ENCODE data around the gene DDIT4. TPM values are rescaled to one million over a fixed set of nuclear protein-coding genes. Genes with fewer than 3 reads are reported as not detected.

The DDIT4 gene
- total and polyA plus RNA-seq, 9 of the 15 experiments (the other 6 are each of a cell fraction or from before 2014, with no cell fraction given): 8.2 to 675 (median 159) TPM

DNA sequence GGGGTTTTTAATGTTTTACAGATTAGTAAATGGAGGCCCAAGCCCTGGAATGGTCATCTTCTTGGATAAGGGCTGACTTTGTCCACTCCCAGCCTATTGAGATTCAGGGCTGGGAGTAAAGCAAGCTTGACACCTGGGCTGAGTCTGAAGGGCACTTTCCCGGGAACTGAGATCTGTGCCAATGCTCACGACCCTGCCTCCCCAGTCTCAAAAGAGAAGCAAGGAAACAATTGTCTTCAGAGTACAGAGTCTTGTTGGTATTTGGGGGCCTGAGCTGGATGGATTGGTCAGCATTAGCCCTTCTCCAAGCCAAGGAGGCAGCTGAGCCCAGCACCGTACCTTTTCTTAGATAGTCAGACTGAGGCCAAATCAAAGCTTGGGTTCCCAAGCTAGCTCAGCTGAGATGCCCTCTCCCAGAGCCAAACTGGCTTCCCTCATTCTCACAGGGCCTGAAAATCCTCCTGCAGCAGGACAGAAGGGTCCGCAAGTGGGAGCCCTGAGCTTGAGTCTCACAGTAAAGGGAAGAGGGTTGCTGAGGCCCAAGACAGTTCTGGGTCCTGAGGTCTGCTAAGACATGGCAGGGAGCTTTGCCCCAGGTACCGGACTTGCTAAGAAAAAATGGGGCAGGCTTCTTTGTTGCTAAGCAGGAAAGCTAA lies 3.7 kb downstream of the DDIT4 start (continued):
- peak; percentile 67 for TF ChIP-seq RBFOX2 (IDR thresholded peaks at IDR 0.05; ENCODE audit: low read depth, low read length)
- 0 out of 2 replicates have a peak, but pooled peaks have one; percentile 0 for TF ChIP-seq JUNB (CRISPR knock-in tag; conservative IDR thresholded peaks at IDR 0.05)
- TF ChIP-seq MYNN (IDR thresholded peaks at IDR 0.05): no peak
- TF ChIP-seq MYNN (CRISPR knock-in tag; IDR thresholded peaks at IDR 0.05): no peak
- no peak for TF ChIP-seq ZNF224 (CRISPR knock-in tag; IDR thresholded peaks at IDR 0.05)
- TF ChIP-seq MTA3 (IDR thresholded peaks at IDR 0.05; ENCODE audit: borderline replicate concordance): no peak
- TF ChIP-seq RHOXF2B (CRISPR knock-in tag; conservative IDR thresholded peaks at IDR 0.05): 0 out of 2 replicates have a peak, but pooled peaks have one; percentile 53
- TF ChIP-seq ZNF175 (CRISPR knock-in tag; IDR thresholded peaks at IDR 0.05; ENCODE audit: low read depth): peak; percentile 74; the same call in 1 of the 2 replicates
- peak; percentile 12 for TF ChIP-seq FIP1L1 (IDR thresholded peaks at IDR 0.05; ENCODE audit: low read depth, low read length, poor library complexity, severe bottlenecking)

GRCh38 chr10:72277996-72278667 lies 4.4 kb downstream of the DDIT4 start:
- Histone ChIP-seq H3K36me3 (ENCODE audit: control insufficient read depth, insufficient read depth, low read length) (peaks cover 25% of the 10 kb centered on the region), H3K27ac (ENCODE audit: extremely low read depth, low read depth, low read length) (no peak overlapping the region; the same call in 2 of the 3 replicates), H3K4me3 (no peak overlapping the region), H3K79me2 (ENCODE audit: control insufficient read depth, insufficient read depth, low read length) (peaks cover 37% of the 10 kb centered on the region), H3K9ac (ENCODE audit: insufficient read depth in 1 of 2, low read depth in 2 of 2, low read length in 2 of 2) (no peak overlapping the region), H3K27me3 (ENCODE audit: control insufficient read depth in 2 of 2, insufficient read depth in 2 of 2, low read length in 2 of 2) (no peaks in the 10 kb centered on the region), H4K20me1 (replicated peaks; ENCODE audit: control insufficient read depth, insufficient read depth, low read length) (peaks cover 28% of the 10 kb centered on the region), H2AFZ (ENCODE audit: low read depth, low read length) (no peak overlapping the region), H3K9me3 (replicated peaks; ENCODE audit: control insufficient read depth, insufficient read depth, low read depth, low read length) (no peaks in the 10 kb centered on the region), H3K4me2 (ENCODE audit: insufficient read depth, low read length) (no peak overlapping the region), H3K4me1 (replicated peaks in 1 of 2; ENCODE audit: control insufficient read depth in 2 of 2, insufficient read depth in 2 of 2, low read length in 2 of 2) (peaks cover 17 to 39% of the 10 kb centered on the region in 2 experiments), H3K9me1 (ENCODE audit: control insufficient read depth, insufficient read depth, low read length) (no peaks in the 10 kb centered on the region)
- in situ Hi-C loops (cut with MboI) (loop anchor here (5.0 to 10.0 kb wide), 2 partner anchors 44 to 607 kb away; no protein-coding TSS in a partner anchor), intact Hi-C loops (cut with micrococcal nuclease) (loop anchor here (1.0 to 2.0 kb wide), 3 partner anchors 19 to 50 kb away; no protein-coding TSS in a partner anchor)
- 85% methylated on average over 3 of the region's 3 CpGs for WGBS (ENCODE audit: insufficient coverage, low coverage, missing lambda C conversion rate)
- ATAC-seq (no peak), FAIRE-seq (no peak), DNase-seq (ENCODE audit: extremely low read depth in 1 of 4, low spot score in 3 of 4) (peak in 1 of 4 experiments; percentile 5)
- ChIA-PET CTCF (ENCODE audit: low intra/inter-chr PET ratio) (no interaction called here), POLR2A (interaction anchor here (0.5 to 10.1 kb wide), 23 partner anchors 8 to 1457 kb away, joined by 3 to 277 read pairs (median 5); partner anchors contain the start of genes ANAPC16 and ASCC1)
- BruUV-seq (replicated peaks): no TSS peak
- no peak for TF ChIP-seq KLF10 (CRISPR knock-in tag; IDR thresholded peaks at IDR 0.05)
- no peak for TF ChIP-seq ZNF696 (CRISPR knock-in tag; conservative IDR thresholded peaks at IDR 0.05)
- TF ChIP-seq GTF2E2 (tag; IDR thresholded peaks at IDR 0.05): no peak
- no peak for TF ChIP-seq CC2D1A (IDR thresholded peaks at IDR 0.05)
- peak; percentile 46 for TF ChIP-seq RBM25 (IDR thresholded peaks at IDR 0.05; ENCODE audit: low read depth, low read length, severe bottlenecking)
- no peak for TF ChIP-seq ZNF507 (tag; conservative IDR thresholded peaks at IDR 0.05)
- TF ChIP-seq BRD9 (IDR thresholded peaks at IDR 0.05; ENCODE audit: low read depth, partially characterized antibody): no peak
- no peak for TF ChIP-seq NR2C1 (IDR thresholded peaks at IDR 0.05)
- TF ChIP-seq NR2C1 (tag; IDR thresholded peaks at IDR 0.05): peak; percentile 42; the same call in 1 of the 2 replicates
- peak; percentile 53 for TF ChIP-seq ZFP36 (IDR thresholded peaks at IDR 0.05; ENCODE audit: low read depth, low read length, partially characterized antibody)
- TF ChIP-seq RBFOX2 (IDR thresholded peaks at IDR 0.05; ENCODE audit: low read depth, low read length): peak; percentile 67
- TF ChIP-seq MCM3 (IDR thresholded peaks at IDR 0.05): no peak
- peak in 1 of 2 experiments; percentile 45; a peak in 1 of 4 replicates for TF ChIP-seq NONO (IDR thresholded peaks at IDR 0.05; ENCODE audit: low read depth in 2 of 2, low read length in 1 of 2)
- TF ChIP-seq EHMT2 (IDR thresholded peaks at IDR 0.05): peak; percentile 23; the same call in 1 of the 2 replicates
